WTC11 (cell line): Measurements from ENCODE around the gene ZDHHC17. TPM values are rescaled to one million over a fixed set of nuclear protein-coding genes. Genes with fewer than 3 reads are reported as not detected.

Experiments used
- ATAC-seq: fragments of 200-7000 bp; cut with Tn5 transposase; 2 replicates; pipeline ENCODE4 v1.10.0; 2021; ENCODE audit warnings: mild to moderate bottlenecking, moderate library complexity
- CTCF ChIA-PET: fragments of 300-600 bp; sonication (Branson Sonifier 250); formaldehyde crosslinking; loops from one replicate; lab custom pipeline; 2021; ENCODE audit warnings: antibody characterized with exemption; lab: Charles Lee
- POLR2A ChIA-PET: fragments of 350-600 bp; sonication (Branson Sonifier 250); formaldehyde crosslinking; loops from one replicate; lab custom pipeline; 2021; ENCODE audit warnings: antibody characterized with exemption; lab: Charles Lee
- DNase-seq: peaks from one replicate; pipeline ENCODE4 v3.0.0; 2021; ENCODE audit warnings: low spot score
- H3K27ac Mint-ChIP-seq: 2 replicates; pipeline ENCODE4 v1.8.0; 2021; ENCODE audit warnings: mixed read lengths
- H3K27me3 Mint-ChIP-seq: 2 replicates; pipeline ENCODE4 v1.8.0; 2021; ENCODE audit warnings: low read depth, mild to moderate bottlenecking, moderate library complexity, mixed read lengths
- H3K36me3 Mint-ChIP-seq: 2 replicates; pipeline ENCODE4 v1.8.0; 2021; ENCODE audit warnings: mixed read lengths
- H3K4me1 Mint-ChIP-seq: 2 replicates; pipeline ENCODE4 v1.8.0; 2022; ENCODE audit warnings: mixed read lengths
- H3K4me3 Mint-ChIP-seq: 2 replicates; pipeline ENCODE4 v1.8.0; 2021; ENCODE audit warnings: mild to moderate bottlenecking, moderate library complexity, mixed read lengths
- H3K9me3 Mint-ChIP-seq: 2 replicates; pipeline ENCODE4 v1.8.0; 2021; ENCODE audit warnings: mixed read lengths
- CBFB ChIP-seq: sonication (generic); formaldehyde crosslinking; IDR thresholded peaks from 2 replicates; pipeline ENCODE4 v1.8.1; 2022; ENCODE audit warnings: mild to moderate bottlenecking, low read depth, missing genetic modification reagents
- FOXK1 ChIP-seq: sonication (generic); formaldehyde crosslinking; IDR thresholded peaks from 2 replicates; pipeline ENCODE4 v1.8.0; 2022; ENCODE audit warnings: mild to moderate bottlenecking, moderate library complexity, missing genetic modification reagents
- FOXP1 ChIP-seq: sonication (generic); formaldehyde crosslinking; IDR thresholded peaks from 2 replicates; pipeline ENCODE4 v1.8.0; 2022; ENCODE audit warnings: missing genetic modification reagents, mild to moderate bottlenecking, moderate library complexity, borderline replicate concordance
- HMGA2 ChIP-seq: fragments of 250-450 bp; sonication (Bioruptor Pico); IDR thresholded peaks from 2 replicates; pipeline ENCODE4 v1.4.0; 2021; ENCODE audit warnings: mild to moderate bottlenecking, moderate library complexity
- JUN ChIP-seq: sonication (generic); formaldehyde crosslinking; IDR thresholded peaks from 2 replicates; pipeline ENCODE4 v1.8.0; 2023; ENCODE audit warnings: mild to moderate bottlenecking, missing genetic modification reagents
- KAT7 ChIP-seq: sonication (generic); formaldehyde crosslinking; IDR thresholded peaks from 2 replicates; pipeline ENCODE4 v1.8.1; 2023; ENCODE audit warnings: missing genetic modification reagents, mild to moderate bottlenecking, borderline replicate concordance
- MXD4 ChIP-seq: fragments of 250-450 bp; sonication (Bioruptor Pico); IDR thresholded peaks from 2 replicates; pipeline ENCODE4 v1.8.0; 2021; ENCODE audit warnings: mild to moderate bottlenecking, moderate library complexity, borderline replicate concordance
- NFE2L1 ChIP-seq: sonication (generic); formaldehyde crosslinking; IDR thresholded peaks from 2 replicates; pipeline ENCODE4 v1.8.1; 2023; ENCODE audit warnings: missing genetic modification reagents
- NR3C1 ChIP-seq: sonication (generic); formaldehyde crosslinking; conservative IDR thresholded peaks from 2 replicates; pipeline ENCODE4 v1.8.1; 2023; ENCODE audit warnings: low read depth, mild to moderate bottlenecking, missing genetic modification reagents
- OVOL2 ChIP-seq: fragments of 250-450 bp; sonication (Bioruptor Pico); IDR thresholded peaks from 2 replicates; pipeline ENCODE4 v1.9.0; 2021; ENCODE audit warnings: mild to moderate bottlenecking, borderline replicate concordance
- SP1 ChIP-seq: sonication (generic); formaldehyde crosslinking; conservative IDR thresholded peaks from 2 replicates; pipeline ENCODE4 v1.8.1; 2022; ENCODE audit warnings: missing genetic modification reagents
- TCF7 ChIP-seq: sonication (generic); formaldehyde crosslinking; IDR thresholded peaks from 2 replicates; pipeline ENCODE4 v1.8.0; 2022; ENCODE audit warnings: mild to moderate bottlenecking, low read depth, missing genetic modification reagents, moderate library complexity
- ZBTB21 ChIP-seq: sonication (generic); formaldehyde crosslinking; IDR thresholded peaks from 2 replicates; pipeline ENCODE4 v1.8.1; 2023; ENCODE audit warnings: mild to moderate bottlenecking, missing genetic modification reagents, borderline replicate concordance
- ZNF121 ChIP-seq: sonication (generic); formaldehyde crosslinking; IDR thresholded peaks from 2 replicates; pipeline ENCODE4 v1.8.0; 2023; ENCODE audit warnings: missing genetic modification reagents
- ZNF138 ChIP-seq: sonication (generic); formaldehyde crosslinking; conservative IDR thresholded peaks from 2 replicates; pipeline ENCODE4 v1.8.1; 2022; ENCODE audit warnings: mild to moderate bottlenecking, moderate library complexity, missing genetic modification reagents
- ZNF232 ChIP-seq: sonication (generic); formaldehyde crosslinking; IDR thresholded peaks from 2 replicates; pipeline ENCODE4 v1.8.0; 2022; ENCODE audit warnings: mild to moderate bottlenecking, missing genetic modification reagents
- ZNF317 ChIP-seq: sonication (generic); formaldehyde crosslinking; IDR thresholded peaks from 2 replicates; pipeline ENCODE4 v1.8.1; 2023; ENCODE audit warnings: low read depth, mild to moderate bottlenecking, moderate library complexity, missing genetic modification reagents, borderline replicate concordance
- ZNF671 ChIP-seq: fragments of 250-450 bp; sonication (Bioruptor Pico); IDR thresholded peaks from 2 replicates; pipeline ENCODE4 v1.8.0; 2021; ENCODE audit warnings: mild to moderate bottlenecking
- total RNA-seq: library from RNA; stranded (reverse); gene quantifications from 3 replicates; pipeline ENCODE4 v1.2.3, GENCODE V29; 2021
- TF ChIP-seq, protein P1 (sequence below): sonication (generic); formaldehyde crosslinking; IDR thresholded peaks from 2 replicates; pipeline ENCODE4 v1.8.0; 2022; ENCODE audit warnings: mild to moderate bottlenecking, missing genetic modification reagents
- TF ChIP-seq, protein P2 (sequence below): sonication (generic); formaldehyde crosslinking; IDR thresholded peaks from 2 replicates; pipeline ENCODE4 v1.8.1; 2023; ENCODE audit warnings: mild to moderate bottlenecking, missing genetic modification reagents, moderate library complexity
- TF ChIP-seq, protein P3 (sequence below): sonication (generic); formaldehyde crosslinking; IDR thresholded peaks from 2 replicates; pipeline ENCODE4 v1.8.1; 2023; ENCODE audit warnings: mild to moderate bottlenecking, missing genetic modification reagents
- TF ChIP-seq, protein P4 (sequence below): sonication (generic); formaldehyde crosslinking; IDR thresholded peaks from 2 replicates; pipeline ENCODE4 v1.8.1; 2022; ENCODE audit warnings: low read depth, missing genetic modification reagents, borderline replicate concordance
- TF ChIP-seq, protein P5 (sequence below): sonication (generic); formaldehyde crosslinking; IDR thresholded peaks from 2 replicates; pipeline ENCODE4 v1.8.1; 2022; ENCODE audit warnings: mild to moderate bottlenecking, moderate library complexity, missing genetic modification reagents
- TF ChIP-seq, protein P6 (sequence below): sonication (generic); formaldehyde crosslinking; IDR thresholded peaks from 2 replicates; pipeline ENCODE4 v1.8.0; 2022; ENCODE audit warnings: mild to moderate bottlenecking, missing genetic modification reagents
- TF ChIP-seq, protein P7 (sequence below): sonication (generic); formaldehyde crosslinking; IDR thresholded peaks from 2 replicates; pipeline ENCODE4 v1.8.1; 2022; ENCODE audit warnings: missing genetic modification reagents, borderline replicate concordance
- TF ChIP-seq, protein P8 (sequence below): fragments of 250-450 bp; sonication (Bioruptor Pico); IDR thresholded peaks from 2 replicates; pipeline ENCODE4 v1.8.0; 2021; ENCODE audit warnings: mild to moderate bottlenecking
- TF ChIP-seq, protein P9 (sequence below): fragments of 250-450 bp; sonication (Bioruptor Pico); IDR thresholded peaks from 2 replicates; pipeline ENCODE4 v1.9.0; 2021; ENCODE audit warnings: moderate library complexity, mild to moderate bottlenecking, inconsistent platforms, borderline replicate concordance

The ZDHHC17 gene
- total RNA-seq, 1 experiment from 2014 or later, result 30.7 TPM

DNA sequence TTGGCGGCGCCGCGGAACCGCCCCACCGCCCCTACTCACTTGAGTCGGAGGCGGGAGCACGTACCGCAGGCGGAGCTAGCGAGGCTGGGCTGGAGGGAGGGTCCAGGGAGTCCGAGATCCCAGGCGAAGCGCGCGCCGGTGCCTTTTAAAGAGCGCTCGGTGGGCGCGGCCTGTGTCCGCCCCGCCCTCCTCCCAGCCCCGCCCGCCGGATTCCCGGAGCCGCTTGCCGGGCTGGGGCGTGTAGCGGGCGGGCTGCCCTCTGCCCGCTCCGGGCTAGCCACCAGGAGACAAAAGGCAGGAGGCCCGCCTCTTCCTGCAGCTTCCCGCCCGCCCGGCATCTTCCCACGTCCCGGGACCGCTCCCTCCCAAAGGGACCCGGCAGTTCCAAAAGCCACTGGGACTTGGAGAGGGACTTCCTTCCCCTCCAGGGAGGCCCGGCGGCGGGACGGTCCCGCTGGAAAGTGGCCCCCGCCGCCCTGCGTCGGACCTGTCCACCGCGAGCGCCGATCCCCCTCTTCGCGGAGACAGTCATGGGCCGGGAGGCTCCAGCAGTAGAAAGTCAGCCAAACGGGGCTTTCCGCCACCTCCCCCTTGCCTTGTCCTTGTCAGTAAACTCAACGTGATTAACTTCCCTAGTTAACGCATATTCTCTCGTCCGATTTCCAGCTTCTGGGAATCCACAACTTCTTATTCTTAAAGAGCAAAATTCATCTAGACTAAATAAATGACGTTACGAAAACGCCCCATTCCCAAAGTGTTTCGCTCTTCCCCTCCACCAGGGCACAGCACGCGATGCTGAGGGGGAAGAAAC lies 115.2 kb downstream of the ZDHHC17 start, which contains the start of gene CSRP2:
TSS of gene CSRP2 (minus strand) at position 121 of the 811 bp plus-strand sequence. CDS start 12,759 bp downstream, outside the sequence.
- Mint-ChIP-seq H3K36me3 (no peaks in the 10 kb centered on the region), H3K27me3 (no peaks in the 10 kb centered on the region), H3K27ac (peak within 1 kb of the TSS; percentile 98), H3K9me3 (no peaks in the 10 kb centered on the region), H3K4me3 (peak within 1 kb of the TSS; percentile 95), H3K4me1 (peaks cover 42% of the 10 kb centered on the region)
- ATAC-seq (peak; percentile 89), DNase-seq (peak; percentile 95)
- ChIA-PET POLR2A (interaction anchor here (0.5 to 1.8 kb wide), 7 partner anchors 10 to 248 kb away, joined by 3 to 5 read pairs (median 3); no protein-coding TSS in a partner anchor), CTCF (interaction anchor here (0.6 to 2.7 kb wide), 6 partner anchors 9 to 259 kb away, joined by 3 to 24 read pairs (median 4); no protein-coding TSS in a partner anchor)
- no peak for TF ChIP-seq TCF7 (CRISPR knock-in tag)
- TF ChIP-seq, protein P1, sequence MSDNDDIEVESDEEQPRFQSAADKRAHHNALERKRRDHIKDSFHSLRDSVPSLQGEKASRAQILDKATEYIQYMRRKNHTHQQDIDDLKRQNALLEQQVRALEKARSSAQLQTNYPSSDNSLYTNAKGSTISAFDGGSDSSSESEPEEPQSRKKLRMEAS (CRISPR knock-in tag), result peak; percentile 44
- TF ChIP-seq, protein P2, sequence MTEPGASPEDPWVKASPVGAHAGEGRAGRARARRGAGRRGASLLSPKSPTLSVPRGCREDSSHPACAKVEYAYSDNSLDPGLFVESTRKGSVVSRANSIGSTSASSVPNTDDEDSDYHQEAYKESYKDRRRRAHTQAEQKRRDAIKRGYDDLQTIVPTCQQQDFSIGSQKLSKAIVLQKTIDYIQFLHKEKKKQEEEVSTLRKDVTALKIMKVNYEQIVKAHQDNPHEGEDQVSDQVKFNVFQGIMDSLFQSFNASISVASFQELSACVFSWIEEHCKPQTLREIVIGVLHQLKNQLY (CRISPR knock-in tag), result no peak
- TF ChIP-seq FOXP1 (CRISPR knock-in tag), result no peak; the same call in 1 of the 2 replicates
- TF ChIP-seq, protein P3, sequence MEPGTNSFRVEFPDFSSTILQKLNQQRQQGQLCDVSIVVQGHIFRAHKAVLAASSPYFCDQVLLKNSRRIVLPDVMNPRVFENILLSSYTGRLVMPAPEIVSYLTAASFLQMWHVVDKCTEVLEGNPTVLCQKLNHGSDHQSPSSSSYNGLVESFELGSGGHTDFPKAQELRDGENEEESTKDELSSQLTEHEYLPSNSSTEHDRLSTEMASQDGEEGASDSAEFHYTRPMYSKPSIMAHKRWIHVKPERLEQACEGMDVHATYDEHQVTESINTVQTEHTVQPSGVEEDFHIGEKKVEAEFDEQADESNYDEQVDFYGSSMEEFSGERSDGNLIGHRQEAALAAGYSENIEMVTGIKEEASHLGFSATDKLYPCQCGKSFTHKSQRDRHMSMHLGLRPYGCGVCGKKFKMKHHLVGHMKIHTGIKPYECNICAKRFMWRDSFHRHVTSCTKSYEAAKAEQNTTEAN, result 0 out of 2 replicates have a peak, but pooled peaks have one; percentile 29
- TF ChIP-seq ZNF232, result no peak
- TF ChIP-seq, protein P4, sequence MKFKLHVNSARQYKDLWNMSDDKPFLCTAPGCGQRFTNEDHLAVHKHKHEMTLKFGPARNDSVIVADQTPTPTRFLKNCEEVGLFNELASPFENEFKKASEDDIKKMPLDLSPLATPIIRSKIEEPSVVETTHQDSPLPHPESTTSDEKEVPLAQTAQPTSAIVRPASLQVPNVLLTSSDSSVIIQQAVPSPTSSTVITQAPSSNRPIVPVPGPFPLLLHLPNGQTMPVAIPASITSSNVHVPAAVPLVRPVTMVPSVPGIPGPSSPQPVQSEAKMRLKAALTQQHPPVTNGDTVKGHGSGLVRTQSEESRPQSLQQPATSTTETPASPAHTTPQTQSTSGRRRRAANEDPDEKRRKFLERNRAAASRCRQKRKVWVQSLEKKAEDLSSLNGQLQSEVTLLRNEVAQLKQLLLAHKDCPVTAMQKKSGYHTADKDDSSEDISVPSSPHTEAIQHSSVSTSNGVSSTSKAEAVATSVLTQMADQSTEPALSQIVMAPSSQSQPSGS (CRISPR knock-in tag), result no peak
- 0 out of 2 replicates have a peak, but pooled peaks have one; percentile 4 for TF ChIP-seq HMGA2 (CRISPR knock-in tag)
- TF ChIP-seq MXD4 (CRISPR knock-in tag), result no peak
- no peak for TF ChIP-seq KAT7 (CRISPR knock-in tag)
- no peak for TF ChIP-seq JUN (CRISPR knock-in tag)
- TF ChIP-seq ZNF138 (CRISPR knock-in tag), result 0 out of 2 replicates have a peak, but pooled peaks have one; percentile 52
- TF ChIP-seq, protein P5, sequence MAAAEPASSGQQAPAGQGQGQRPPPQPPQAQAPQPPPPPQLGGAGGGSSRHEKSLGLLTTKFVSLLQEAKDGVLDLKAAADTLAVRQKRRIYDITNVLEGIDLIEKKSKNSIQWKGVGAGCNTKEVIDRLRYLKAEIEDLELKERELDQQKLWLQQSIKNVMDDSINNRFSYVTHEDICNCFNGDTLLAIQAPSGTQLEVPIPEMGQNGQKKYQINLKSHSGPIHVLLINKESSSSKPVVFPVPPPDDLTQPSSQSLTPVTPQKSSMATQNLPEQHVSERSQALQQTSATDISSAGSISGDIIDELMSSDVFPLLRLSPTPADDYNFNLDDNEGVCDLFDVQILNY (CRISPR knock-in tag), result peak; percentile 90
- TF ChIP-seq CBFB (CRISPR knock-in tag), result 0 out of 2 replicates have a peak, but pooled peaks have one; percentile 39
- TF ChIP-seq ZNF121, result no peak
- no peak for TF ChIP-seq ZNF317 (CRISPR knock-in tag)
- TF ChIP-seq, protein P6, sequence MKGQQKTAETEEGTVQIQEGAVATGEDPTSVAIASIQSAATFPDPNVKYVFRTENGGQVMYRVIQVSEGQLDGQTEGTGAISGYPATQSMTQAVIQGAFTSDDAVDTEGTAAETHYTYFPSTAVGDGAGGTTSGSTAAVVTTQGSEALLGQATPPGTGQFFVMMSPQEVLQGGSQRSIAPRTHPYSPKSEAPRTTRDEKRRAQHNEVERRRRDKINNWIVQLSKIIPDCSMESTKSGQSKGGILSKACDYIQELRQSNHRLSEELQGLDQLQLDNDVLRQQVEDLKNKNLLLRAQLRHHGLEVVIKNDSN, result peak; percentile 10; the same call in 1 of the 2 replicates
- peak; percentile 5; the same call in 1 of the 2 replicates for TF ChIP-seq FOXK1 (CRISPR knock-in tag)
- TF ChIP-seq ZNF671, result no peak
- TF ChIP-seq NFE2L1 (CRISPR knock-in tag), result peak; percentile 46; the same call in 1 of the 2 replicates
- TF ChIP-seq, protein P7, sequence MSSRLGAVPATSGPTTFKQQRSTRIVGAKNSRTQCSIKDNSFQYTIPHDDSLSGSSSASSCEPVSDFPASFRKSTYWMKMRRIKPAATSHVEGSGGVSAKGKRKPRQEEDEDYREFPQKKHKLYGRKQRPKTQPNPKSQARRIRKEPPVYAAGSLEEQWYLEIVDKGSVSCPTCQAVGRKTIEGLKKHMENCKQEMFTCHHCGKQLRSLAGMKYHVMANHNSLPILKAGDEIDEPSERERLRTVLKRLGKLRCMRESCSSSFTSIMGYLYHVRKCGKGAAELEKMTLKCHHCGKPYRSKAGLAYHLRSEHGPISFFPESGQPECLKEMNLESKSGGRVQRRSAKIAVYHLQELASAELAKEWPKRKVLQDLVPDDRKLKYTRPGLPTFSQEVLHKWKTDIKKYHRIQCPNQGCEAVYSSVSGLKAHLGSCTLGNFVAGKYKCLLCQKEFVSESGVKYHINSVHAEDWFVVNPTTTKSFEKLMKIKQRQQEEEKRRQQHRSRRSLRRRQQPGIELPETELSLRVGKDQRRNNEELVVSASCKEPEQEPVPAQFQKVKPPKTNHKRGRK (CRISPR knock-in tag), result no peak
- TF ChIP-seq, protein P8, sequence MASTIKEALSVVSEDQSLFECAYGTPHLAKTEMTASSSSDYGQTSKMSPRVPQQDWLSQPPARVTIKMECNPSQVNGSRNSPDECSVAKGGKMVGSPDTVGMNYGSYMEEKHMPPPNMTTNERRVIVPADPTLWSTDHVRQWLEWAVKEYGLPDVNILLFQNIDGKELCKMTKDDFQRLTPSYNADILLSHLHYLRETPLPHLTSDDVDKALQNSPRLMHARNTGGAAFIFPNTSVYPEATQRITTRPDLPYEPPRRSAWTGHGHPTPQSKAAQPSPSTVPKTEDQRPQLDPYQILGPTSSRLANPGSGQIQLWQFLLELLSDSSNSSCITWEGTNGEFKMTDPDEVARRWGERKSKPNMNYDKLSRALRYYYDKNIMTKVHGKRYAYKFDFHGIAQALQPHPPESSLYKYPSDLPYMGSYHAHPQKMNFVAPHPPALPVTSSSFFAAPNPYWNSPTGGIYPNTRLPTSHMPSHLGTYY (CRISPR knock-in tag), result no peak
- TF ChIP-seq, protein P9, sequence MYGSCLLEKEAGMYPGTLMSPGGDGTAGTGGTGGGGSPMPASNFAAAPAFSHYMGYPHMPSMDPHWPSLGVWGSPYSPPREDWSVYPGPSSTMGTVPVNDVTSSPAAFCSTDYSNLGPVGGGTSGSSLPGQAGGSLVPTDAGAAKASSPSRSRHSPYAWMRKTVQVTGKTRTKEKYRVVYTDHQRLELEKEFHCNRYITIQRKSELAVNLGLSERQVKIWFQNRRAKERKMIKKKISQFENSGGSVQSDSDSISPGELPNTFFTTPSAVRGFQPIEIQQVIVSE (CRISPR knock-in tag), result no peak
- TF ChIP-seq ZBTB21 (CRISPR knock-in tag), result no peak
- no peak for TF ChIP-seq OVOL2 (CRISPR knock-in tag)
- 0 out of 2 replicates have a peak, but pooled peaks have one; percentile 72 for TF ChIP-seq NR3C1 (CRISPR knock-in tag)
- TF ChIP-seq SP1 (CRISPR knock-in tag), result peak; percentile 91
